HepG2 (cell line): ENCODE results near the gene AP2B1. TPM values are rescaled to one million over a fixed set of nuclear protein-coding genes. Genes with fewer than 3 reads are reported as not detected.

Experiments used
- ATAC-seq: fragments of 200-7000 bp; cut with Tn5 transposase; 3 replicates; pipeline ENCODE4 v1.9.1; 2020; ENCODE audit warnings: mild to moderate bottlenecking, moderate library complexity
- BruUV-seq: library from RNA; stranded (reverse); fragments of 400-500 nt; replicated peaks from 2 replicates; lab custom pipeline; 2021; lab: Mats Ljungman, UMichigan
- CTCF ChIA-PET: fragments of 300-600 bp; formaldehyde crosslinking; extraction: SDS; loops from one replicate; lab custom pipeline; 2021; ENCODE audit warnings: low total read pairs, inconsistent platforms, low intra/inter-chr PET ratio; lab: Yijun Ruan, JAX
- POLR2A ChIA-PET: fragments of 350-600 bp; sonication (Branson Sonifier 250); formaldehyde crosslinking; loops from one replicate; lab custom pipeline; 2020; ENCODE audit warnings: antibody characterized with exemption, inconsistent platforms; lab: Yijun Ruan, JAX
- DNase-seq: peaks from one replicate; pipeline ENCODE4 v3.0.0-alpha.2; 2015; ENCODE audit warnings: low spot score
- FAIRE-seq: peaks from 3 replicates; lab custom pipeline; 2011; peaks lifted over from hg19 to GRCh38; lab: Jason Lieb, UNC
- H2AFZ ChIP-seq: one replicate; pipeline ENCODE4 v1.6.1; 2011; ENCODE audit warnings: low read length, inconsistent platforms
- H3K27ac ChIP-seq: fragments of 300-600 bp; 3 replicates; pipeline ENCODE4 v1.8.0; 2011; ENCODE audit warnings: mixed run types, mild to moderate bottlenecking, mixed read lengths, low read length, inconsistent platforms; ENCODE audit not compliant: insufficient read depth; ENCODE audit errors: extremely low read length
- H3K27me3 ChIP-seq, 2 experiments: fragments of 200-600 bp in 1 of 2; 2 replicates in 1 of 2; 3 replicates in 1 of 2; pipeline versions ENCODE4 v1.6.0 to v1.8.0; 2011; ENCODE audit warnings: low read length in 2 of 2, mild to moderate bottlenecking in 2 of 2, moderate library complexity in 2 of 2, inconsistent platforms in 1 of 2; ENCODE audit not compliant: insufficient read depth in 2 of 2, control insufficient read depth in 1 of 2
- H3K36me3 ChIP-seq, 2 experiments: fragments of 200-600 bp in 1 of 2; replicated peaks in 1 of 2; 2 replicates in 1 of 2; 3 replicates in 1 of 2; pipeline versions ENCODE4 v1.5.1 to v1.8.0; 2011; ENCODE audit warnings: low read length in 2 of 2, inconsistent platforms in 1 of 2; ENCODE audit not compliant: insufficient read depth in 2 of 2, control insufficient read depth in 1 of 2
- H3K4me1 ChIP-seq: 2 replicates; pipeline ENCODE4 v1.5.1; 2012; ENCODE audit warnings: low read length, inconsistent platforms; ENCODE audit not compliant: insufficient read depth
- H3K4me2 ChIP-seq: 2 replicates; pipeline ENCODE4 v1.6.0; 2011; ENCODE audit warnings: low read depth, low read length, inconsistent platforms
- H3K4me3 ChIP-seq, 3 experiments: fragments of 200-600 bp in 1 of 3; sonication (generic), shearing (Covaris generic) in 1 of 3; replicated peaks in 1 of 3; 2 replicates each; pipeline ENCODE4 v1.5.1; 2011 to 2016; ENCODE audit warnings: low read length in 3 of 3, inconsistent platforms in 2 of 3, low read depth in 2 of 3, mild to moderate bottlenecking in 2 of 3, control low read depth in 1 of 3, mixed read lengths in 1 of 3; ENCODE audit not compliant: insufficient read depth in 1 of 3
- H3K79me2 ChIP-seq: one replicate; pipeline ENCODE4 v1.6.1; 2011; ENCODE audit warnings: low read length, inconsistent platforms; ENCODE audit not compliant: insufficient read depth
- H3K9ac ChIP-seq: 2 replicates; pipeline ENCODE4 v1.6.0; 2011; ENCODE audit warnings: mild to moderate bottlenecking, low read depth, low read length, inconsistent platforms; ENCODE audit not compliant: insufficient read depth
- H3K9me3 ChIP-seq: 2 replicates; pipeline ENCODE4 v1.5.1; 2012; ENCODE audit warnings: mild to moderate bottlenecking, low read length
- H4K20me1 ChIP-seq: 2 replicates; pipeline ENCODE4 v1.6.0; 2011; ENCODE audit warnings: inconsistent platforms, mild to moderate bottlenecking, low read length, moderate library complexity; ENCODE audit not compliant: insufficient read depth
- HOXA3 ChIP-seq: sonication (generic); formaldehyde crosslinking; IDR thresholded peaks from 2 replicates; pipeline ENCODE4 v1.5.0; 2020; ENCODE audit warnings: missing genetic modification reagents
- MEIS2 ChIP-seq: sonication (generic); formaldehyde crosslinking; IDR thresholded peaks from 2 replicates; pipeline ENCODE4 v1.9.0; 2021; ENCODE audit warnings: mild to moderate bottlenecking, missing genetic modification reagents
- SNRNP70 ChIP-seq: fragments of 200-400 bp; formaldehyde crosslinking; IDR thresholded peaks from 2 replicates; pipeline ENCODE4 v1.6.1; 2017; ENCODE audit warnings: mild to moderate bottlenecking, low read depth, low read length, moderate library complexity
- ZNF564 ChIP-seq: sonication (generic); formaldehyde crosslinking; IDR thresholded peaks from 2 replicates; pipeline ENCODE4 v1.8.1; 2023; ENCODE audit warnings: mild to moderate bottlenecking, missing genetic modification reagents
- ZSCAN29 ChIP-seq: sonication (generic); formaldehyde crosslinking; conservative IDR thresholded peaks from 2 replicates; pipeline ENCODE4 v1.4.0; 2020; ENCODE audit warnings: mild to moderate bottlenecking, missing genetic modification reagents
- WGBS: methylation state at CpG from one replicate; pipeline ENCODE4 v1.1.6; 2017; ENCODE audit warnings: low lambda C conversion rate; 5-methylcytosine and 5-hydroxymethylcytosine counted together
- in situ Hi-C: cut with HindIII; loops from 2 replicates; pipeline ENCODE4 v1.10.0; 2017; ENCODE audit warnings: low pct_unique_long_range_greater_than_20kb; ENCODE audit not compliant: extremely low pct_ligation_motif_present
- intact Hi-C: fragments of 100-400 bp; cut with micrococcal nuclease; formaldehyde crosslinking; loops from one replicate; pipeline ENCODE4 v1.10.0; 2022; ENCODE audit not compliant: unreplicated experiment
- polyA plus RNA-seq, 8 experiments: library from polyadenylated mRNA; depleted of rRNA in 3 of 8; stranded (reverse) in 7 of 8; unstranded in 1 of 8; fragments of >200 nt; fragmentation: Illumina TruSeq in 4 of 8; extraction: Trizol in 4 of 8; gene quantifications; 2 replicates each; pipeline versions ENCODE4 v1.2.1 to v1.2.3, GENCODE V29; 2011 to 2016; ENCODE audit warnings: low read depth in 4 of 8, missing spikeins in 1 of 8, mixed read lengths in 1 of 8; ENCODE audit not compliant: insufficient read depth in 1 of 8
- total RNA-seq, 5 experiments: library from RNA; depleted of rRNA; stranded (reverse); fragments of >200 nt; fragmentation: Illumina TruSeq; extraction: Trizol; gene quantifications; 2 replicates each; pipeline ENCODE4 v1.2.3, GENCODE V29; 2016; ENCODE audit warnings: low read depth in 1 of 5
- TF ChIP-seq, protein P1 (sequence below): sonication (generic); formaldehyde crosslinking; IDR thresholded peaks from 2 replicates; pipeline ENCODE4 v1.8.1; 2023; ENCODE audit warnings: missing genetic modification reagents, mild to moderate bottlenecking, borderline replicate concordance
- TF ChIP-seq, protein P2 (sequence below): sonication (generic); formaldehyde crosslinking; IDR thresholded peaks from 2 replicates; pipeline ENCODE4 v1.4.0; 2020; ENCODE audit warnings: low read depth, mild to moderate bottlenecking, missing genetic modification reagents
- TF ChIP-seq, protein P3 (sequence below): sonication (generic); formaldehyde crosslinking; IDR thresholded peaks from 2 replicates; pipeline ENCODE4 v1.5.1; 2020; ENCODE audit warnings: mild to moderate bottlenecking, missing genetic modification reagents, borderline replicate concordance

AP2B1 gene
- total and polyA plus RNA-seq, 2 of the 13 experiments (the other 11 are each of a cell fraction or from before 2014, with no cell fraction given): 23.8 to 71.3 TPM

DNA sequence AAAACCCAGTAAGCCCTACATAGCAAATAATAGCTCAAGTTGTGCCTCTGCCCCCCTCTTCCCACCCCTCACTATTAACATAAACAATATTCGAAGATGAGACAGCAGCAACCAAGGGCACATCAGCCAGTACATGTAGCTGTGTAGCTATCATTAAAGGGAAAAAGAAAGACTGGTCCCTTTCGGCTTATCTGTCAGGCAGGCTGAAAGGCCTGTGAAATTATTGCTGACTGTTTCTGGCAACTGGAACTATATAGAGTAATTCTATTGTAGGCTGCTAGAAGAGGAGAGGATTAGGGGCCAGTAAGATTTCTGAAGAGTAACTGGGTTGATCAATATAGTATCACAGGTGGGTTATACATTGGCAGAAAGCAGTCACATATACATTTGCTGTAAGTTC lies 107.8 kb downstream of the AP2B1 start:
- intact Hi-C loops (no loop called here), in situ Hi-C loops (no loop called here)
- Histone ChIP-seq H3K4me2 (no peak overlapping the region), H3K4me1 (no peaks in the 10 kb centered on the region), H3K79me2 (no peaks in the 10 kb centered on the region), H3K36me3 (peaks cover 8 to 34% of the 10 kb centered on the region in 2 experiments; a peak in 4 of 5 replicates), H3K4me3 (no peak overlapping the region), H3K9ac (no peak overlapping the region), H2AFZ (no peak overlapping the region), H3K27me3 (no peaks in the 10 kb centered on the region), H4K20me1 (no peaks in the 10 kb centered on the region), H3K27ac (no peak overlapping the region), H3K9me3 (no peaks in the 10 kb centered on the region)
- no peak for FAIRE-seq
- no peak for DNase-seq
- CTCF ChIA-PET: no interaction called here
- POLR2A ChIA-PET: no interaction called here
- no peak for ATAC-seq
- BruUV-seq: no TSS peak
- TF ChIP-seq ZSCAN29 (CRISPR knock-in tag): no peak
- TF ChIP-seq, protein P1, sequence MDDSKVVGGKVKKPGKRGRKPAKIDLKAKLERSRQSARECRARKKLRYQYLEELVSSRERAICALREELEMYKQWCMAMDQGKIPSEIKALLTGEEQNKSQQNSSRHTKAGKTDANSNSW (CRISPR knock-in tag): no peak
- no peak for TF ChIP-seq SNRNP70
- WGBS: 96% methylated on average over 2 of the region's 2 CpGs

DNA sequence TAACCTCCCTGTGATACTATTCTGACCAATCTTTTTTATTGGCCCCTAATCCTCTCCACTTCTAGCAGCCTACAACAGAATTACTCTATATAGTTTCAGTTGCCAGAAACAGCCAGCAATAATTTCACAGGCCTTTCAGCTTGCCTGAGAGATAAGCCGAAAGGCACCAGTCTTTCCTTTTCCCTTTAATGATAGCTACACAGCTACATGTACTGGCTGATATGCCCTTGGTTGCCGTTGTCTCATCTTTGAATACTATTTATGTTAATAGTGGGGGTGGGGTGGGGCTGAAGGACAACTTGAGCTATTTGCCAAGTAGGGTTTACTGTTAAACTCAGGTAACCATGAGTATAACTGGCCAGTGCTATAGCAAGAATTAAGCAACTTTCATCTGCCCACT lies 108.5 kb downstream of the AP2B1 start:
- in situ Hi-C loops: no loop called here
- no peak for ATAC-seq

More for the DNA sequence above, 108.5 kb downstream of the AP2B1 start:
- Histone ChIP-seq H3K9ac (no peak overlapping the region), H3K27ac (no peak overlapping the region), H3K9me3 (no peaks in the 10 kb centered on the region), H3K4me1 (no peaks in the 10 kb centered on the region), H3K4me3 (no peak overlapping the region), H3K79me2 (no peaks in the 10 kb centered on the region), H2AFZ (no peak overlapping the region), H3K36me3 (peaks cover 8 to 28% of the 10 kb centered on the region in 2 experiments; a peak in 4 of 5 replicates), H4K20me1 (no peaks in the 10 kb centered on the region), H3K4me2 (no peak overlapping the region), H3K27me3 (no peaks in the 10 kb centered on the region)
- POLR2A ChIA-PET: no interaction called here
- 89% methylated on average over 2 of the region's 2 CpGs for WGBS
- CTCF ChIA-PET: no interaction called here
- no peak for DNase-seq
- TF ChIP-seq, protein P2, sequence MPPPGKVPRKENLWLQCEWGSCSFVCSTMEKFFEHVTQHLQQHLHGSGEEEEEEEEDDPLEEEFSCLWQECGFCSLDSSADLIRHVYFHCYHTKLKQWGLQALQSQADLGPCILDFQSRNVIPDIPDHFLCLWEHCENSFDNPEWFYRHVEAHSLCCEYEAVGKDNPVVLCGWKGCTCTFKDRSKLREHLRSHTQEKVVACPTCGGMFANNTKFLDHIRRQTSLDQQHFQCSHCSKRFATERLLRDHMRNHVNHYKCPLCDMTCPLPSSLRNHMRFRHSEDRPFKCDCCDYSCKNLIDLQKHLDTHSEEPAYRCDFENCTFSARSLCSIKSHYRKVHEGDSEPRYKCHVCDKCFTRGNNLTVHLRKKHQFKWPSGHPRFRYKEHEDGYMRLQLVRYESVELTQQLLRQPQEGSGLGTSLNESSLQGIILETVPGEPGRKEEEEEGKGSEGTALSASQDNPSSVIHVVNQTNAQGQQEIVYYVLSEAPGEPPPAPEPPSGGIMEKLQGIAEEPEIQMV (CRISPR knock-in tag): no peak
- TF ChIP-seq HOXA3 (no peak), ZNF564 (CRISPR knock-in tag) (no peak), MEIS2 (CRISPR knock-in tag) (no peak)
- TF ChIP-seq, protein P3, sequence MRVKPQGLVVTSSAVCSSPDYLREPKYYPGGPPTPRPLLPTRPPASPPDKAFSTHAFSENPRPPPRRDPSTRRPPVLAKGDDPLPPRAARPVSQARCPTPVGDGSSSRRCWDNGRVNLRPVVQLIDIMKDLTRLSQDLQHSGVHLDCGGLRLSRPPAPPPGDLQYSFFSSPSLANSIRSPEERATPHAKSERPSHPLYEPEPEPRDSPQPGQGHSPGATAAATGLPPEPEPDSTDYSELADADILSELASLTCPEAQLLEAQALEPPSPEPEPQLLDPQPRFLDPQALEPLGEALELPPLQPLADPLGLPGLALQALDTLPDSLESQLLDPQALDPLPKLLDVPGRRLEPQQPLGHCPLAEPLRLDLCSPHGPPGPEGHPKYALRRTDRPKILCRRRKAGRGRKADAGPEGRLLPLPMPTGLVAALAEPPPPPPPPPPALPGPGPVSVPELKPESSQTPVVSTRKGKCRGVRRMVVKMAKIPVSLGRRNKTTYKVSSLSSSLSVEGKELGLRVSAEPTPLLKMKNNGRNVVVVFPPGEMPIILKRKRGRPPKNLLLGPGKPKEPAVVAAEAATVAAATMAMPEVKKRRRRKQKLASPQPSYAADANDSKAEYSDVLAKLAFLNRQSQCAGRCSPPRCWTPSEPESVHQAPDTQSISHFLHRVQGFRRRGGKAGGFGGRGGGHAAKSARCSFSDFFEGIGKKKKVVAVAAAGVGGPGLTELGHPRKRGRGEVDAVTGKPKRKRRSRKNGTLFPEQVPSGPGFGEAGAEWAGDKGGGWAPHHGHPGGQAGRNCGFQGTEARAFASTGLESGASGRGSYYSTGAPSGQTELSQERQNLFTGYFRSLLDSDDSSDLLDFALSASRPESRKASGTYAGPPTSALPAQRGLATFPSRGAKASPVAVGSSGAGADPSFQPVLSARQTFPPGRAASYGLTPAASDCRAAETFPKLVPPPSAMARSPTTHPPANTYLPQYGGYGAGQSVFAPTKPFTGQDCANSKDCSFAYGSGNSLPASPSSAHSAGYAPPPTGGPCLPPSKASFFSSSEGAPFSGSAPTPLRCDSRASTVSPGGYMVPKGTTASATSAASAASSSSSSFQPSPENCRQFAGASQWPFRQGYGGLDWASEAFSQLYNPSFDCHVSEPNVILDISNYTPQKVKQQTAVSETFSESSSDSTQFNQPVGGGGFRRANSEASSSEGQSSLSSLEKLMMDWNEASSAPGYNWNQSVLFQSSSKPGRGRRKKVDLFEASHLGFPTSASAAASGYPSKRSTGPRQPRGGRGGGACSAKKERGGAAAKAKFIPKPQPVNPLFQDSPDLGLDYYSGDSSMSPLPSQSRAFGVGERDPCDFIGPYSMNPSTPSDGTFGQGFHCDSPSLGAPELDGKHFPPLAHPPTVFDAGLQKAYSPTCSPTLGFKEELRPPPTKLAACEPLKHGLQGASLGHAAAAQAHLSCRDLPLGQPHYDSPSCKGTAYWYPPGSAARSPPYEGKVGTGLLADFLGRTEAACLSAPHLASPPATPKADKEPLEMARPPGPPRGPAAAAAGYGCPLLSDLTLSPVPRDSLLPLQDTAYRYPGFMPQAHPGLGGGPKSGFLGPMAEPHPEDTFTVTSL (CRISPR knock-in tag): no peak
- no peak for FAIRE-seq
- intact Hi-C loops: no loop called here
- BruUV-seq: no TSS peak
